Heart right ventricle (tissue), 16 donors: ENCODE results near the gene PLXNA2. TPM values are rescaled to one million over a fixed set of nuclear protein-coding genes. Genes with fewer than 3 reads are reported as not detected.

ENCODE experiments used
- ATAC-seq, 8 donors: fragments of 200-7000 bp; cut with Tn5 transposase; one replicate each; pipeline ENCODE4 v1.9.1; 2020; ENCODE audit warnings: mild to moderate bottlenecking in 8 of 8, moderate library complexity in 8 of 8, moderate number of reproducible peaks in 1 of 8
- DNase-seq, 2 donors: peaks; one replicate each; pipeline ENCODE4 v3.0.0-alpha.2; 2020
- H3K27ac ChIP-seq, 10 donors: fragments of 200-600 bp; sonication (generic) in 2 of 10; one replicate each; pipeline versions ENCODE4 v1.5.0 to v1.8.0; 2020 to 2022; ENCODE audit warnings: mild to moderate bottlenecking in 3 of 10
- H3K27me3 ChIP-seq, 7 donors: fragments of 200-600 bp; one replicate each; pipeline ENCODE4 v1.8.0; 2021 to 2022; ENCODE audit warnings: mild to moderate bottlenecking in 2 of 7
- H3K36me3 ChIP-seq, 9 donors: fragments of 200-600 bp; sonication (generic) in 1 of 9; one replicate each; pipeline versions ENCODE4 v1.5.0 to v1.8.0; 2020 to 2022; ENCODE audit warnings: mild to moderate bottlenecking in 2 of 9
- H3K4me1 ChIP-seq, 9 donors: fragments of 200-600 bp; sonication (generic) in 1 of 9; one replicate each; pipeline versions ENCODE4 v1.5.0 to v1.8.0; 2020 to 2022; ENCODE audit warnings: mild to moderate bottlenecking in 4 of 9
- H3K4me3 ChIP-seq, 10 donors: fragments of 200-600 bp; sonication (generic) in 2 of 10; one replicate each; pipeline versions ENCODE4 v1.5.0 to v1.8.0; 2020 to 2022; ENCODE audit warnings: mild to moderate bottlenecking in 7 of 10, moderate library complexity in 2 of 10
- H3K9me3 ChIP-seq, 11 donors: fragments of 200-600 bp in 10 of 11; sonication (generic) in 2 of 11; one replicate each; pipeline versions ENCODE4 v1.5.0 to v1.8.0; 2013 to 2022; ENCODE audit warnings: mild to moderate bottlenecking in 2 of 11, control low read depth in 1 of 11, moderate library complexity in 1 of 11
- WGBS, 2 donors: extraction: QIAGEN DNeasy Blood & Tissue Kit; methylation state at CpG; one replicate each; pipeline ENCODE4 v1.1.7; 2013; ENCODE audit warnings: inconsistent platforms in 1 of 2; 5-methylcytosine and 5-hydroxymethylcytosine counted together
- intact Hi-C, 10 donors: fragments of 100-400 bp; cut with DNase I; formaldehyde crosslinking; loops; one replicate each; pipeline versions ENCODE4 v1.11.1 to v1.14.2; 2022
- polyA plus RNA-seq, 2 donors: library from polyadenylated mRNA; stranded (reverse); fragments of 200-250 nt; gene quantifications; one replicate each; pipeline ENCODE4 v1.2.3, GENCODE V29; 2013
- total RNA-seq, 10 donors: library from RNA; stranded (reverse); fragmentation: NEBNext Ultra II Directional in 3 of 10; extraction: Animal tissue kit (Norgen Biotek cat#: 25700) in 3 of 10; gene quantifications; one replicate each; pipeline versions ENCODE4 v1.2.1 to v1.2.4, GENCODE V29; 2021 to 2023
- TF ChIP-seq, protein P1 (sequence below), 9 donors: fragments of 200-600 bp; sonication (generic) in 2 of 9; IDR thresholded peaks; one replicate each; pipeline versions ENCODE4 v1.5.0 to v1.8.0; 2021 to 2022; ENCODE audit warnings: antibody characterized with exemption in 9 of 9, mild to moderate bottlenecking in 5 of 9, moderate library complexity in 1 of 9
- donor health status: Arrhythmogenic right ventricular cardiomyopathy.
- donor health status: ischemic (EF 13 %, LVEDD 7.1; RV severe dilation, severe dysfunction).
- donor health status: healthy with polysubstance abuse.
- donor health status: DM: no; HTN: yes; CAD: no.
- donor health status: DM: no; HTN: no; CAD: no.
- donor health status: ischemic (EF 25% LVEDD 6.9; RV normal size, moderate dysfunction).
- donor health status: ischemic (EF 25% LVEDD 5.7; RV mildly dilated, moderate dysfunction).
- donor health status: healthy.
- donor health status: DM: yes; HTN: yes; CAD: no.
- donor health status: Ischemic cardiomyopathy.
- donor health status: ischemic (EF 35%, LVEDD 5.7; RV mildly dilated, moderate dysfunction).
- donor health status: nonischemic (EF 11% LVEDD 7.7; RV severe dilation, severe dysfunction).
- donor health status: DM: yes; HTN: yes; CAD: no.
- donor health status: PGD.
- donor health status: ischemic (EF 29% LVEDD 5.4; RV normal size, mild dysfunction).
- donor health status: nonischemic (EF 23%, LVEDD 6.1; RV moderate dilation, normal function).

Gene PLXNA2
- total and polyA plus RNA-seq, 12 donors, result 6.1 to 31.6 (median 17.9) TPM

DNA sequence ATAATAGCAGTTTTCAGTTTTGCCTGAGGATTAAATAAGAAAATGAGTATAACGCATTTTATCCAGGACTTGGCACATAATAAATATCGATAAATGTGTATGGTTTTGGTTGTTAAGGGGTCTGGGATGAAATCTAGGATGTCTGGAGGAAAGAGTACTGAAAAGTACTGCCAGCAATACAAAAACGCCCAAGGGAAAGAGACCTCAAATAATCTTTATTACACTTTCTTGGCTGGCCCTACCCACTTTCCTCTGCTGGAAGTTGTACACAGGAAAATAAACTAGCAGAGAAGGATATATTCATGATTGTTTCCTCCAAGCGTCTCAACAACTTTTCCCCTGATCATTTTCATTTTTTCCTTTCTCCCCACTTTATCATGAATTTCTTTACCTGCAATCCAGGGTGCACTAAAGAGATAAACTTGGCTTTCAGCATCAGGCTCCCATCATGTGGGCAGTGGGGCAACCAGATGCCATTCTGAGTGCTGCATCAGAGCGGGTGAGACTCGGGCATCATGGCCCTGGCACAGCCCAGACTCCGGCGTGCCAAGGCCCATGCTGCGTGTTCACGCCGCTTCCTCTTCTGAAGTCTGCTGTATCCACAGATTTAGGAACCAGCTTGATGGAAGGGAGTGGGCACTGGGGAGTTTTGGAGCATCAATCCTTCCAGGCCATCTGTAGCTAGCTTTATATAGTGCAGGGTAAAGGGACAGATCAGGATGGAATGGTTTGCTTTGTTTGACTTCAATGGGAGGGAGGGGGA lies 35.8 kb upstream of the PLXNA2 start:
- no peak overlapping the region for H3K4me3 ChIP-seq
- TF ChIP-seq, protein P1, sequence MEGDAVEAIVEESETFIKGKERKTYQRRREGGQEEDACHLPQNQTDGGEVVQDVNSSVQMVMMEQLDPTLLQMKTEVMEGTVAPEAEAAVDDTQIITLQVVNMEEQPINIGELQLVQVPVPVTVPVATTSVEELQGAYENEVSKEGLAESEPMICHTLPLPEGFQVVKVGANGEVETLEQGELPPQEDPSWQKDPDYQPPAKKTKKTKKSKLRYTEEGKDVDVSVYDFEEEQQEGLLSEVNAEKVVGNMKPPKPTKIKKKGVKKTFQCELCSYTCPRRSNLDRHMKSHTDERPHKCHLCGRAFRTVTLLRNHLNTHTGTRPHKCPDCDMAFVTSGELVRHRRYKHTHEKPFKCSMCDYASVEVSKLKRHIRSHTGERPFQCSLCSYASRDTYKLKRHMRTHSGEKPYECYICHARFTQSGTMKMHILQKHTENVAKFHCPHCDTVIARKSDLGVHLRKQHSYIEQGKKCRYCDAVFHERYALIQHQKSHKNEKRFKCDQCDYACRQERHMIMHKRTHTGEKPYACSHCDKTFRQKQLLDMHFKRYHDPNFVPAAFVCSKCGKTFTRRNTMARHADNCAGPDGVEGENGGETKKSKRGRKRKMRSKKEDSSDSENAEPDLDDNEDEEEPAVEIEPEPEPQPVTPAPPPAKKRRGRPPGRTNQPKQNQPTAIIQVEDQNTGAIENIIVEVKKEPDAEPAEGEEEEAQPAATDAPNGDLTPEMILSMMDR (IDR thresholded peaks at IDR 0.05), result no peak

DNA sequence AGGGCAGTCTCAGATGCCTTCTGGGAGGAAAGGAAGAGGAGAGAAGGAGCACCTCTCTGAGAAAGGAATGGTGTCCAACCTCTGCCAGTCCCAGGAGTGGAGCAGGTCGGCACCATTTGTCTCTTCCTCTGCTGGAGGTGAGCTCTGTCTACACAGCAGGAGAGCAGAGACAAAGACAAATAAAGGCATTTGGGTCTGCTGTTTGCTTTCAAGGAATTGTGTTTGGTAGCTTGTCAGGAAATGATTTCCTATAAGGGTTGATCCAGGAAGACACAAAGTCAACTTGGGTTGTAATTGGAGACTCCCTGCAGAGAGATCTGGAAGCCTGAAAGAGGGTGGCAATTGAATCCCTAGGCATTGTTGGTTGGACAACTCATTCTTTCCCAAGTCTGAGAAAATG lies 34.5 kb upstream of the PLXNA2 start:
- H3K4me1 ChIP-seq, result peaks cover 0 to 28% (median 4%) of the 10 kb centered on the region in 9 donors
- H3K4me3 ChIP-seq, result no peak overlapping the region
- DNase-seq, result no peak
- peak in 1 of 8 donors; percentile 9 for ATAC-seq
- intact Hi-C loops, result no loop called here
- H3K27me3 ChIP-seq, result peaks cover 0 to 21% (median 5%) of the 10 kb centered on the region in 7 donors
- TF ChIP-seq, protein P1 (IDR thresholded peaks at IDR 0.05), result no peak
- no peaks in the 10 kb centered on the region for H3K9me3 ChIP-seq
- WGBS, 2 donors, result 59 to 67% methylated on average over 1 of the region's 1 CpG
- no peak overlapping the region for H3K27ac ChIP-seq
- H3K36me3 ChIP-seq, result no peaks in the 10 kb centered on the region

More for the DNA sequence above, 35.8 kb upstream of the PLXNA2 start:
- Histone ChIP-seq H3K4me1 (peaks cover 0 to 28% (median 4%) of the 10 kb centered on the region in 9 donors), H3K27me3 (peaks cover 0 to 16% (median 5%) of the 10 kb centered on the region in 7 donors), H3K9me3 (no peaks in the 10 kb centered on the region), H3K27ac (no peak overlapping the region), H3K36me3 (no peaks in the 10 kb centered on the region)
- 76 to 80% methylated on average over 11 of the region's 11 CpGs for WGBS, 2 donors
- intact Hi-C loops, result no loop called here
- ATAC-seq (no peak), DNase-seq (no peak)

DNA sequence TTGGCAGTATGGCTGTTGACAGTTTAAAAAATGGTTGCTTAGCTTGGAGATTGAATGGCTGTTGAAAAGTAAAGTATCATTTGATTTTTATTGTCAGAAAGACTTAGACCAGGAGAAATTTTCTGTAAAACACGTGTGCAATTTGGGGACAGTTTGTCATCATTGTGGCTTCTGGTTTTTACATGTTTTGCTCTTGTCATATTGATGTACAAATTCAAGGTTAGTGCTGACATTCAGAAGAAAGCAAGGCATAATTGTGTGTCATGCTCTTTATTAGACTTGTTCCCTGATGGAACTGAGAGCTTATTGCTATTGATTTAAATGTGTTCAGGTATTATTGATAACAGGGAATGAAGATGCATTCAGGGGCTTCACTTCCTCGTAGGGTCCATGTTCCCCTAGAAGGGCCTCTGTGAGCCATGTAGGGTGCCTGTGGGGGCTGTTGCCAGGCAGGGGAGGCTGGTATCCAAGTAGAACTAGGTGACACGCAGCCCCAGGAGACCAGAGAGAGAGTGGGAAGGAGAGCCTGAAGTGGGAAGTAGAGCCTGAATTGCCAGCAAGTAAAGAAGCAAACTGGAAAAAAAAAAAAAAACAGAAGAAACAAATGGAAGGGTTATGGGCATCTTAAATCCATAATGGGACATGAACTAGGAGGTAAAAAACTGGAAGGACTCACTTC lies 32.7 kb upstream of the PLXNA2 start:
- ATAC-seq, result no peak
- Histone ChIP-seq H3K4me3 (no peak overlapping the region), H3K27ac (no peak overlapping the region), H3K9me3 (no peaks in the 10 kb centered on the region), H3K4me1 (peaks cover 0 to 28% (median 4%) of the 10 kb centered on the region in 9 donors), H3K36me3 (no peaks in the 10 kb centered on the region), H3K27me3 (peaks cover 0 to 23% (median 5%) of the 10 kb centered on the region in 7 donors)
- intact Hi-C loops, result no loop called here
- TF ChIP-seq, protein P1 (IDR thresholded peaks at IDR 0.05), result no peak
- WGBS, 2 donors, result 84 to 90% methylated on average over 3 of the region's 3 CpGs
- DNase-seq, result no peak

DNA sequence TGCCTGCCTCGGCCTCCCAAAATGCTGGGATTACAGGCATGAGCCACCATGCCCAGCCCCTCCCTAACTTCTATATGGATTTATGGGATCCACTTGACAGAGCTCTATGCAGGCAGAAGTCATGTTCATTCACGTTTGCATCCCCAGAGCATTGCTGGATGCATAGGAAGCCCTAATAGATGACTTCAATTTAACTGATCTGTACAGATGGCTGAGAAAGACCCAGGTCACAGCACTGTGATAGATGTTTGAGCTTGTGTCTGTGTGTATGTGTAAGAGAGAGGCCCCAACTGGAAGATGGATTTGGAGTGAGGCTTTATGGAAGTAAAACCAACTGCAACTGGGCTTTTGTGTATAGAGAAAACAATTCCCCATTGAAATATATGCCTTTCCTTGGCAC lies 30.9 kb upstream of the PLXNA2 start:
- no peak for ATAC-seq
- Histone ChIP-seq H3K27ac (no peak overlapping the region), H3K36me3 (no peaks in the 10 kb centered on the region), H3K4me1 (peaks cover 0 to 25% (median 4%) of the 10 kb centered on the region in 9 donors), H3K9me3 (no peaks in the 10 kb centered on the region), H3K4me3 (no peak overlapping the region), H3K27me3 (peaks cover 0 to 24% (median 6%) of the 10 kb centered on the region in 7 donors)
- TF ChIP-seq, protein P1 (IDR thresholded peaks at IDR 0.05), result no peak
- intact Hi-C loops, result no loop called here
- WGBS, 2 donors, result 94 to 95% methylated on average over 2 of the region's 2 CpGs
- no peak for DNase-seq
